ENCODE measurements around the gene FCRLA. TPM values are rescaled to one million over a fixed set of nuclear protein-coding genes. Genes with fewer than 3 reads are reported as not detected.

The FCRLA gene
- total RNA-seq, 2 experiments from 2014 or later = 409 to 672 TPM

- H3K9me3 ChIP-seq (ENCODE audit: low read length) = no peaks in the 10 kb centered on the region
- H3K27ac ChIP-seq (ENCODE audit: low read depth, low read length, poor library complexity, severe bottlenecking) = peak overlapping the region; percentile 95
- TF ChIP-seq CTCF (conservative IDR thresholded peaks at IDR 0.05; ENCODE audit: low read length) (no peak), EZH2phosphoT487 (IDR thresholded peaks at IDR 0.05; ENCODE audit: borderline replicate concordance, low read depth, low read length) (no peak)
- H3K36me3 ChIP-seq (ENCODE audit: insufficient read depth, low read length) = peaks cover 14% of the 10 kb centered on the region
- no TSS peak for BruUV-seq (replicated peaks)
- peak; percentile 82 for DNase-seq (ENCODE audit: low spot score)
- peaks cover 83% of the 10 kb centered on the region for H3K4me1 ChIP-seq (ENCODE audit: insufficient read depth, low read length, poor library complexity, severe bottlenecking)
- no peaks in the 10 kb centered on the region for H3K79me2 ChIP-seq (ENCODE audit: insufficient read depth, low read depth, low read length)
- peak overlapping the region; percentile 91 for H2AFZ ChIP-seq (ENCODE audit: low read length)
- peak overlapping the region; percentile 52 for H3K4me3 ChIP-seq (ENCODE audit: low read depth, low read length, poor library complexity, severe bottlenecking)
- CTCF ChIA-PET (ENCODE audit: unreplicated experiment) = no interaction called here
- H4K20me1 ChIP-seq (ENCODE audit: insufficient read depth, low read length) = no peaks in the 10 kb centered on the region
- no peaks in the 10 kb centered on the region for H3K9me2 ChIP-seq (ENCODE audit: insufficient read depth, low read length)
- POLR2A ChIA-PET = interaction anchor here (0.6 to 5.5 kb wide), 3 partner anchors 8 to 578 kb away, joined by 3 to 55 read pairs (median 31); partner anchors contain the start of gene FCRLA
- intact Hi-C loops (cut with micrococcal nuclease; ENCODE audit: unreplicated experiment) = no loop called here
- peak overlapping the region; percentile 89 for H3K4me2 ChIP-seq (ENCODE audit: low read length)
Measured at GRCh38 chr1:161718559-161719324, 11.7 kb downstream of the FCRLA start.

- CTCF ChIA-PET (ENCODE audit: unreplicated experiment) = no interaction called here
- peak overlapping the region; percentile 91; the same call in 1 of the 2 replicates for H2AFZ ChIP-seq (ENCODE audit: low read length)
- no peaks in the 10 kb centered on the region for H3K9me3 ChIP-seq (ENCODE audit: low read length)
- DNase-seq (ENCODE audit: low spot score) = no peak
- H3K36me3 ChIP-seq (ENCODE audit: insufficient read depth, low read length) = peaks cover 9% of the 10 kb centered on the region
- peak overlapping the region; percentile 52 for H3K4me3 ChIP-seq (ENCODE audit: low read depth, low read length, poor library complexity, severe bottlenecking)
- POLR2A ChIA-PET = interaction anchor here (1.8 kb wide), 1 partner anchor 12 kb away, joined by 17 read pairs; the partner anchor contains the start of gene FCRLA
- BruUV-seq (replicated peaks) = no TSS peak
- peak overlapping the region; percentile 89 for H3K4me2 ChIP-seq (ENCODE audit: low read length)
- TF ChIP-seq CTCF (conservative IDR thresholded peaks at IDR 0.05; ENCODE audit: low read length) = no peak
- H3K4me1 ChIP-seq (ENCODE audit: insufficient read depth, low read length, poor library complexity, severe bottlenecking) = peaks cover 79% of the 10 kb centered on the region
- H3K27ac ChIP-seq (ENCODE audit: low read depth, low read length, poor library complexity, severe bottlenecking) = peak overlapping the region; percentile 95
- no peaks in the 10 kb centered on the region for H3K9me2 ChIP-seq (ENCODE audit: insufficient read depth, low read length)
- H4K20me1 ChIP-seq (ENCODE audit: insufficient read depth, low read length) = no peaks in the 10 kb centered on the region
- intact Hi-C loops (cut with micrococcal nuclease; ENCODE audit: unreplicated experiment) = no loop called here
- H3K79me2 ChIP-seq (ENCODE audit: insufficient read depth, low read depth, low read length) = no peaks in the 10 kb centered on the region
Measured at GRCh38 chr1:161719325-161719611, 12.2 kb downstream of the FCRLA start.

DNA sequence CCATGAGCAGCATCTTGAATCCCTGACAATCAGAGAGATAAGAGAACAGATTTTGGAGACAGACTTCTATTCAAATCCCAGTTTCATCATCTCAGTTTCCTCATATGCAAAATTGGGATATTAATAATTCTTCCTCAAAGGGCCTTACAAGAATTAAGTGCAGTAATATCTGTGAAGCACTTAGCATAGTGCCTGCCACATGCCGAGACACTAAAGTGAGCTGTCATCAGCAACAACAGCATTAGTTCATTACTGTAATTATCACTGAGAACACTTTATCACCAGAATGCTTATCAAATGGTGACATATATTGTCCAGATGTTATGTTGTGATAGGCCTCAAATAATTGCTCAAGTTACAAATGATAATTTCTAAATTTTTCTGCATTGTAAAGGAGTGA lies 13.4 kb downstream of the FCRLA start:
- Histone ChIP-seq H3K9me2 (ENCODE audit: insufficient read depth, low read length) (no peaks in the 10 kb centered on the region), H3K4me2 (ENCODE audit: low read length) (peak overlapping the region; percentile 89), H2AFZ (ENCODE audit: low read length) (peak overlapping the region; percentile 91), H3K36me3 (ENCODE audit: insufficient read depth, low read length) (no peaks in the 10 kb centered on the region), H3K4me3 (ENCODE audit: low read depth, low read length, poor library complexity, severe bottlenecking) (no peak overlapping the region), H3K4me1 (ENCODE audit: insufficient read depth, low read length, poor library complexity, severe bottlenecking) (peaks cover 79% of the 10 kb centered on the region), H3K79me2 (ENCODE audit: insufficient read depth, low read depth, low read length) (no peaks in the 10 kb centered on the region), H4K20me1 (ENCODE audit: insufficient read depth, low read length) (no peaks in the 10 kb centered on the region), H3K9me3 (ENCODE audit: low read length) (no peaks in the 10 kb centered on the region), H3K27ac (ENCODE audit: low read depth, low read length, poor library complexity, severe bottlenecking) (peak overlapping the region; percentile 95)
- no peak for DNase-seq (ENCODE audit: low spot score)
- TF ChIP-seq CTCF (conservative IDR thresholded peaks at IDR 0.05; ENCODE audit: low read length) (no peak), EZH2phosphoT487 (IDR thresholded peaks at IDR 0.05; ENCODE audit: borderline replicate concordance, low read depth, low read length) (no peak)
- no TSS peak for BruUV-seq (replicated peaks)
- ChIA-PET CTCF (ENCODE audit: unreplicated experiment) (no interaction called here), POLR2A (interaction anchor here (0.6 to 1.8 kb wide), 5 partner anchors 13 to 182 kb away, joined by 3 to 17 read pairs (median 3); partner anchors contain the start of gene FCRLA)
- intact Hi-C loops (cut with micrococcal nuclease; ENCODE audit: unreplicated experiment) = no loop called here

Data from OCI-LY7 (cell line).